ENCODE data around the gene LAMA3. TPM values are rescaled to one million over a fixed set of nuclear protein-coding genes. Genes with fewer than 3 reads are reported as not detected.

LAMA3 gene
- total RNA-seq, 1 donor from 2014 or later = 9.4 TPM

GRCh38 chr18:23652232-23652631 lies 37.0 kb upstream of the LAMA3 start:
- Mint-ChIP-seq H3K4me3 (no peak overlapping the region), H3K9me3 (no peaks in the 10 kb centered on the region), H3K27ac (peak overlapping the region; percentile 46)

GRCh38 chr18:23658285-23658684 lies 31.0 kb upstream of the LAMA3 start:
- no peak for DNase-seq (ENCODE audit: extremely low spot score, unreplicated experiment)
- H3K27ac Mint-ChIP-seq = no peak overlapping the region
- no peaks in the 10 kb centered on the region for H3K9me3 Mint-ChIP-seq
- H3K4me3 Mint-ChIP-seq = no peak overlapping the region
- H3K36me3 Mint-ChIP-seq = peaks cover 4% of the 10 kb centered on the region
- no peak for TF ChIP-seq CTCF (conservative IDR thresholded peaks at IDR 0.05)
- peaks cover 12% of the 10 kb centered on the region for H3K4me1 Mint-ChIP-seq (ENCODE audit: unreplicated experiment)
- H3K27me3 Mint-ChIP-seq = peaks cover 44% of the 10 kb centered on the region

More at GRCh38 chr18:23652232-23652631, 37.0 kb upstream of the LAMA3 start:
- Mint-ChIP-seq H3K27me3 (peaks cover 6% of the 10 kb centered on the region), H3K4me1 (ENCODE audit: unreplicated experiment) (peaks cover 43% of the 10 kb centered on the region), H3K36me3 (no peaks in the 10 kb centered on the region)
- TF ChIP-seq CTCF (conservative IDR thresholded peaks at IDR 0.05) = no peak
- DNase-seq (ENCODE audit: extremely low spot score, unreplicated experiment) = no peak

- Mint-ChIP-seq H3K27ac (no peak overlapping the region), H3K27me3 (peaks cover 60% of the 10 kb centered on the region), H3K4me3 (peak overlapping the region; percentile 77)
Observed at GRCh38 chr18:23661735-23662308, 27.4 kb upstream of the LAMA3 start.

GRCh38 chr18:23662309-23663263 lies 26.7 kb upstream of the LAMA3 start, which contains the start of gene ANKRD29:
ANKRD29 (minus strand) TSS chr18:23662911; CDS start chr18:23662730, 181 bp downstream.
- Mint-ChIP-seq H3K27ac (peak within 1 kb of the TSS; percentile 39), H3K4me3 (peak within 1 kb of the TSS; percentile 90), H3K4me1 (ENCODE audit: unreplicated experiment) (peaks cover 14% of the 10 kb centered on the region), H3K9me3 (no peaks in the 10 kb centered on the region), H3K27me3 (peaks cover 59% of the 10 kb centered on the region), H3K36me3 (peaks cover 4% of the 10 kb centered on the region)
- DNase-seq (ENCODE audit: extremely low spot score, unreplicated experiment) = no peak
- no peak for TF ChIP-seq CTCF (conservative IDR thresholded peaks at IDR 0.05)

More at GRCh38 chr18:23661735-23662308, 27.4 kb upstream of the LAMA3 start:
- DNase-seq (ENCODE audit: extremely low spot score, unreplicated experiment) = no peak
- Mint-ChIP-seq H3K36me3 (peaks cover 4% of the 10 kb centered on the region), H3K9me3 (no peaks in the 10 kb centered on the region), H3K4me1 (ENCODE audit: unreplicated experiment) (peaks cover 14% of the 10 kb centered on the region)
- TF ChIP-seq CTCF (conservative IDR thresholded peaks at IDR 0.05) = no peak

GRCh38 chr18:23664674-23665073 lies 24.6 kb upstream of the LAMA3 start:
- Mint-ChIP-seq H3K9me3 (no peaks in the 10 kb centered on the region), H3K27ac (no peak overlapping the region), H3K4me3 (no peak overlapping the region), H3K4me1 (ENCODE audit: unreplicated experiment) (peaks cover 14% of the 10 kb centered on the region), H3K36me3 (peaks cover 4% of the 10 kb centered on the region), H3K27me3 (peaks cover 58% of the 10 kb centered on the region)
- no peak for TF ChIP-seq CTCF (conservative IDR thresholded peaks at IDR 0.05)
- no peak for DNase-seq (ENCODE audit: extremely low spot score, unreplicated experiment)
